ENCODE data around the gene SUGP1. TPM values are rescaled to one million over a fixed set of nuclear protein-coding genes. Genes with fewer than 3 reads are reported as not detected.

SUGP1 gene
- total RNA-seq, 1 donor from 2014 or later, result 41.4 TPM

DNA sequence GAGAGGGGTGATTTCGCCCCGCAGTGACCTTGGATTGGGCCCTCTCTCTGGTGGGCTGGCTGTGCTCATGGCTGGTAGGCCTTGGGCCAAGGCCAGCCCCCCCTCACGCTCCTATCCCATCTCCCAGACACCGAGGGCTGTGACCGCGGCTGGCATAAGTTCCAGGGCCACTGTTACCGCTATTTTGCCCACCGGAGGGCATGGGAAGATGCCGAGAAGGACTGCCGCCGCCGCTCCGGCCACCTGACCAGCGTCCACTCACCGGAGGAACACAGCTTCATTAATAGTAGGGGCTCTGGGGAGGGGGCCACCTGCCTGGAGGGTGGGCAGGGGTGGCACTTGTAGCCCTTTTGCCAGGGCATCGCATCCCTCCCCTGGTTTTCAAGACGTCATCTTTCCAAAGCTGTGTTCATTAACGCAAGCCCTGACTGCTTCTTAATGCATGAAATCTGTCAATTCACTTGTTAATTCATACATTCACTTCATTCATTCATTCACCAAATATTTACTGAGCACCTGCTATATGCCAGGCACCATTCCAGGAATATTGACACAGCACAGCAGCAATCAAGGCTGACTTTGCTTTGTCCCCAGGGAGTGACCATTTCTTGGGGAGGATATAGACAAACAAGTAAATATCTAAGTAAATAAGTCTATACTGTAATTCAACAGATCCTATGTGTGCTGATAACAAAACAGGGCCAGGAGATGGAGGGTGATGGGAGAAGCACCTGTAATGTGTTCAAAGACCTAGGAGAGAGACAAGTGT, 82.0 kb downstream of the SUGP1 start:
- no peak overlapping the region for H3K4me3 ChIP-seq
- intact Hi-C loops (cut with DNase I), result no loop called here
- H3K9me3 ChIP-seq, result peaks cover 23% of the 10 kb centered on the region
- DNase-seq (no peak), ATAC-seq (no peak)
- no peak overlapping the region for H3K27ac ChIP-seq
- peaks cover 13% of the 10 kb centered on the region for H3K27me3 ChIP-seq (ENCODE audit: low read depth)
- TF ChIP-seq, protein P1, sequence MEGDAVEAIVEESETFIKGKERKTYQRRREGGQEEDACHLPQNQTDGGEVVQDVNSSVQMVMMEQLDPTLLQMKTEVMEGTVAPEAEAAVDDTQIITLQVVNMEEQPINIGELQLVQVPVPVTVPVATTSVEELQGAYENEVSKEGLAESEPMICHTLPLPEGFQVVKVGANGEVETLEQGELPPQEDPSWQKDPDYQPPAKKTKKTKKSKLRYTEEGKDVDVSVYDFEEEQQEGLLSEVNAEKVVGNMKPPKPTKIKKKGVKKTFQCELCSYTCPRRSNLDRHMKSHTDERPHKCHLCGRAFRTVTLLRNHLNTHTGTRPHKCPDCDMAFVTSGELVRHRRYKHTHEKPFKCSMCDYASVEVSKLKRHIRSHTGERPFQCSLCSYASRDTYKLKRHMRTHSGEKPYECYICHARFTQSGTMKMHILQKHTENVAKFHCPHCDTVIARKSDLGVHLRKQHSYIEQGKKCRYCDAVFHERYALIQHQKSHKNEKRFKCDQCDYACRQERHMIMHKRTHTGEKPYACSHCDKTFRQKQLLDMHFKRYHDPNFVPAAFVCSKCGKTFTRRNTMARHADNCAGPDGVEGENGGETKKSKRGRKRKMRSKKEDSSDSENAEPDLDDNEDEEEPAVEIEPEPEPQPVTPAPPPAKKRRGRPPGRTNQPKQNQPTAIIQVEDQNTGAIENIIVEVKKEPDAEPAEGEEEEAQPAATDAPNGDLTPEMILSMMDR (IDR thresholded peaks at IDR 0.05), result no peak
- H3K36me3 ChIP-seq, result no peaks in the 10 kb centered on the region
- H3K4me1 ChIP-seq, result no peaks in the 10 kb centered on the region

DNA sequence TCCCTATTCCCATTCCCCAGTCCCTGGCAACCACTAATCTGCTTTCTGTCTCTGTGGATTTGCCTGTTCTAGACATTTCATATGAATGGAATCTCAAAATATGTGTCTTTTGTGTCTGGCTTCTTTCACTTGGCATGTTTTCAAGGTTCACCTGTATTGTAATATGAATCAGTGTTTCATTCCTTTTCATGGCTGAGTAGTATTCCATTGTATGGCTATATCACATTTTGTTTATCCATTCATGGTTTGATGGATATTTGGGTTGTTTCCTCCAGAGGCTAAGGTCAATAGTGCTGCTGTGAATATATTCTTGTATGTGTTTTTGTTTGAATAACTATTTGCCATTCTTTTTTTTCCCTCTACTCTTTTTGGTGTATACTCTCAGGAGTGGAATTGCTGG, 84.1 kb downstream of the SUGP1 start:
- TF ChIP-seq, protein P1 (IDR thresholded peaks at IDR 0.05), result no peak
- Histone ChIP-seq H3K27ac (no peak overlapping the region), H3K4me1 (no peaks in the 10 kb centered on the region), H3K9me3 (peaks cover 24% of the 10 kb centered on the region), H3K4me3 (no peak overlapping the region), H3K27me3 (ENCODE audit: low read depth) (peaks cover 13% of the 10 kb centered on the region), H3K36me3 (no peaks in the 10 kb centered on the region)
- ATAC-seq (no peak), DNase-seq (no peak)
- intact Hi-C loops (cut with DNase I), result no loop called here

DNA sequence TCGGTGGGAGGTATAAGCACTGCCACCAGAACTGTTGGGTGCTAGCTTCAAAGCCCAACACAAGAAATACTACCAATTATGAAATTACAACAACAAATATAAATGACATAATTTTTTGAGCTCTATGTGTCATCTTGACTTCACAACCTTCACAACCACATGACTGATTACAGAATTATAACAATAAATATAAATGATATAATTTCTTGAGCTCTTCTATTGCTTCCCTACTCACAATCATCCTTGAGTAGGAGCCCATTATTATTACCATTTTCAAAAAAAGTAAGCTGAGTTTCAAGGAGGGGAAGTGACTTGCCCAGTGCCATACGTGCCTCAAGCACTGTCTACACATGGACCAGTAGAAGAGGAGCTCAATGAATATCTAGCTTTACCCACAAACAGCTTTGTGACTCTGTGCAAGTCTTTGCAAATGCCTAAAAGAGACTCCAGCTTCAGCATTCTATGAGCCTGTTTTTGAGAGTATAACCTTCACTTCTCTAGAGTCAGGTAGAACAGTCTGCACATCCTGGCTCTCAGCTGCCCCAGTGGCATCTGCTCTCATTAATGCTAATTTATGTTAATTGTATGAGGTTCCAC, 86.0 kb downstream of the SUGP1 start:
- Histone ChIP-seq H3K27me3 (ENCODE audit: low read depth) (peaks cover 5% of the 10 kb centered on the region), H3K36me3 (no peaks in the 10 kb centered on the region), H3K9me3 (peaks cover 24% of the 10 kb centered on the region), H3K27ac (no peak overlapping the region), H3K4me1 (no peaks in the 10 kb centered on the region), H3K4me3 (no peak overlapping the region)
- DNase-seq, result no peak
- intact Hi-C loops (cut with DNase I), result no loop called here
- ATAC-seq, result no peak
- TF ChIP-seq, protein P1 (IDR thresholded peaks at IDR 0.05), result no peak

DNA sequence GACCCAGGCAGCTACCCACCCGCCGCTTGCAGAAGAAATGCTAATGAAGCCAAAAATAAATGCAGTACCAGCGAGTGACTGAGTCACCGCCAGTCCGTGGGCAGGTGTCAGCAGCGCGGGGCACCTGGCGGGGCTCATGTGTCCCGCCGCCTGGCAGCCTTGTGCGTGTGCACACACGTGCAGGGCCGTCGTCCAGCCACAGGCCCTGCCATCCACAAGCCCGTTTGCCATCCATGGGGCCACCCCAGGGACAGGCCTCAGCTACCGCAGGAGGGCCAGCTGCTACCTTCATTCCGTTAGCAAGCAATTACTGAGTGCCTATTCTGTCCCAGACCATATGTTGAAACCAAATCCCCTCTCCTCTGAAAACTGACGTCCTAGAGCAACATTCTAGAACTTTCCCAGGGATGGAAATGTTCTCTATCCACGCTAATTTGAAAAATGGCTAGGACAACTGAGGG, 88.0 kb downstream of the SUGP1 start:
- TF ChIP-seq, protein P1 (IDR thresholded peaks at IDR 0.05), result no peak

DNA sequence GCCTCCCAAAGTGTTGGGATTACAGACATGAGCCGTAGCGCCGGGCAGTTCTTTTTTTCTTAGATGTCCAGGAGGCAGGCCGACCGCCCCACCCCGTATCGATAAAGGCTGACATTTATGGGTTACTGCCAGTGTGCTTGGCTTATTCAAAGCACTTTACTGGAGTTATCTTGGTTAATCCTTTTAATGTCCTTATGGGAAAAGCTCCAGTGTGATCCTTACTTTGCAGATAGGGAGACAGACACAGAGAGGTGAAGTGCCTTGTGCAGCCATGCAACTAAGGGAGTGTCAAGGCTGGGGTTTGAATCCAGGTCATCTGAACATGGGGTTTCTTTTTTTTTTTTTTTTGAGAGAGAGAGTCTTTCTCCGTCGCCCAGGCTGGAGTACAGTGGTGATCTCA, 89.3 kb downstream of the SUGP1 start:
- Histone ChIP-seq H3K27me3 (ENCODE audit: low read depth) (peaks cover 17% of the 10 kb centered on the region), H3K27ac (no peak overlapping the region), H3K9me3 (peaks cover 24% of the 10 kb centered on the region), H3K4me1 (no peaks in the 10 kb centered on the region), H3K4me3 (no peak overlapping the region), H3K36me3 (no peaks in the 10 kb centered on the region)
- ATAC-seq, result no peak
- no peak for DNase-seq
- intact Hi-C loops (cut with DNase I), result no loop called here
- TF ChIP-seq, protein P1 (IDR thresholded peaks at IDR 0.05), result no peak

More for the DNA sequence above, 88.0 kb downstream of the SUGP1 start:
- Histone ChIP-seq H3K27ac (no peak overlapping the region), H3K36me3 (no peaks in the 10 kb centered on the region), H3K9me3 (peaks cover 24% of the 10 kb centered on the region), H3K4me3 (no peak overlapping the region), H3K4me1 (no peaks in the 10 kb centered on the region), H3K27me3 (ENCODE audit: low read depth) (peaks cover 4% of the 10 kb centered on the region)
- intact Hi-C loops (cut with DNase I), result no loop called here
- ATAC-seq (peak in 1 of 2 donors; percentile 19), DNase-seq (no peak)
